Measurements from ENCODE around the gene POLR3G.

POLR3G gene

GRCh38 chr5:90474235-90475107 lies at the start of gene POLR3G, which contains the start of gene MBLAC2:
POLR3G (plus strand) TSS chr5:90474864; CDS start chr5:90485568, 10,704 bp downstream.
MBLAC2 (minus strand) TSS chr5:90474771; CDS start chr5:90474292, 479 bp downstream.
- DNase-seq, result peak; percentile 94 to 95

GRCh38 chr5:90434116-90434714 lies 40.4 kb upstream of the POLR3G start:
- DNase-seq, result peak; percentile 46 to 51

GRCh38 chr5:90437663-90438062 lies 37.0 kb upstream of the POLR3G start:
- DNase-seq, result no peak

GRCh38 chr5:90438100-90438499 lies 36.6 kb upstream of the POLR3G start:
- no peak for DNase-seq

GRCh38 chr5:90440644-90441043 lies 34.0 kb upstream of the POLR3G start:
- DNase-seq, result no peak

GRCh38 chr5:90446961-90447360 lies 27.7 kb upstream of the POLR3G start:
- DNase-seq, result no peak

- no peak for DNase-seq
These were observed 13.4 kb upstream of the POLR3G start for GRCh38 chr5:90461288-90461687.

- DNase-seq, result no peak
These were observed 1.8 kb upstream of the POLR3G start for GRCh38 chr5:90472783-90473395.

GRCh38 chr5:90473396-90474234 lies 1.0 kb upstream of the POLR3G start:
- peak; percentile 38 to 39 for DNase-seq

- no peak for DNase-seq
These were observed 844 bp downstream of the POLR3G start for GRCh38 chr5:90475436-90475980.

GRCh38 chr5:90476391-90476790 lies 1.7 kb downstream of the POLR3G start:
- DNase-seq, result no peak

- DNase-seq, result no peak
These were observed 2.4 kb downstream of the POLR3G start for GRCh38 chr5:90477073-90477472.

GRCh38 chr5:90477621-90478215 lies 3.1 kb downstream of the POLR3G start:
- DNase-seq, result no peak

- DNase-seq, result no peak
These were observed 5.1 kb downstream of the POLR3G start for GRCh38 chr5:90479611-90480385.

- DNase-seq, result no peak
These were observed 6.0 kb downstream of the POLR3G start for GRCh38 chr5:90480699-90481098.

- DNase-seq, result no peak
These were observed 8.5 kb downstream of the POLR3G start for GRCh38 chr5:90483206-90483605.

- DNase-seq, result no peak
These were observed 9.9 kb downstream of the POLR3G start for GRCh38 chr5:90484540-90484939.

GRCh38 chr5:90488791-90489190 lies 14.1 kb downstream of the POLR3G start:
- no peak for DNase-seq

- no peak for DNase-seq
These were observed 19.4 kb downstream of the POLR3G start for GRCh38 chr5:90494043-90494442.

- no peak for DNase-seq
These were observed 20.5 kb downstream of the POLR3G start for GRCh38 chr5:90495146-90495545.

- DNase-seq, result no peak
These were observed 28.9 kb downstream of the POLR3G start for GRCh38 chr5:90503596-90503995.
